ENCODE results near the gene RBFOX1. TPM values are rescaled to one million over a fixed set of nuclear protein-coding genes. Genes with fewer than 3 reads are reported as not detected.

The RBFOX1 gene
- total RNA-seq, 1 donor: not detected

- no peaks in the 10 kb centered on the region for H3K36me3 ChIP-seq (ENCODE audit: insufficient read depth, low read length)
- H3K4me1 ChIP-seq (ENCODE audit: insufficient read depth, low read length): no peaks in the 10 kb centered on the region
- no peak for TF ChIP-seq CTCF (IDR thresholded peaks at IDR 0.05; ENCODE audit: extremely low read depth, low read depth, low read length)
- H3K79me2 ChIP-seq (ENCODE audit: insufficient read depth, low read length): no peaks in the 10 kb centered on the region
- H3K27me3 ChIP-seq (ENCODE audit: insufficient read depth, low read length): no peaks in the 10 kb centered on the region
- no peak for DNase-seq (ENCODE audit: insufficient read length, low spot score, missing footprints)
- H3K4me3 ChIP-seq (ENCODE audit: insufficient read depth, low read length): no peak overlapping the region
- H4K20me1 ChIP-seq (ENCODE audit: insufficient read depth, low read length): no peaks in the 10 kb centered on the region
- H3K4me2 ChIP-seq (ENCODE audit: insufficient read depth, low read length): no peak overlapping the region
- H2AFZ ChIP-seq (ENCODE audit: low read length): no peak overlapping the region
- peaks cover 3% of the 10 kb centered on the region for H3K9me3 ChIP-seq (ENCODE audit: low read depth, low read length)
- H3K27ac ChIP-seq (ENCODE audit: low read depth, low read length): no peak overlapping the region
Observed at GRCh38 chr16:7452090-7452489, 119.4 kb downstream of the RBFOX1 start.

GRCh38 chr16:7456211-7456610 is 123.6 kb downstream of the RBFOX1 start:
- H3K27me3 ChIP-seq (ENCODE audit: insufficient read depth, low read length): no peaks in the 10 kb centered on the region
- no peaks in the 10 kb centered on the region for H3K36me3 ChIP-seq (ENCODE audit: insufficient read depth, low read length)
- H4K20me1 ChIP-seq (ENCODE audit: insufficient read depth, low read length): no peaks in the 10 kb centered on the region
- H3K9me3 ChIP-seq (ENCODE audit: low read depth, low read length): peaks cover 3% of the 10 kb centered on the region
- H3K4me1 ChIP-seq (ENCODE audit: insufficient read depth, low read length): no peaks in the 10 kb centered on the region
- H2AFZ ChIP-seq (ENCODE audit: low read length): no peak overlapping the region
- H3K4me3 ChIP-seq (ENCODE audit: insufficient read depth, low read length): no peak overlapping the region
- no peak for TF ChIP-seq CTCF (IDR thresholded peaks at IDR 0.05; ENCODE audit: extremely low read depth, low read depth, low read length)
- H3K79me2 ChIP-seq (ENCODE audit: insufficient read depth, low read length): no peaks in the 10 kb centered on the region
- no peak overlapping the region for H3K4me2 ChIP-seq (ENCODE audit: insufficient read depth, low read length)
- DNase-seq (ENCODE audit: insufficient read length, low spot score, missing footprints): no peak
- H3K27ac ChIP-seq (ENCODE audit: low read depth, low read length): no peak overlapping the region

GRCh38 chr16:7458144-7458543 is 125.5 kb downstream of the RBFOX1 start:
- no peaks in the 10 kb centered on the region for H4K20me1 ChIP-seq (ENCODE audit: insufficient read depth, low read length)
- no peak overlapping the region for H3K4me2 ChIP-seq (ENCODE audit: insufficient read depth, low read length)
- no peaks in the 10 kb centered on the region for H3K79me2 ChIP-seq (ENCODE audit: insufficient read depth, low read length)
- DNase-seq (ENCODE audit: insufficient read length, low spot score, missing footprints): no peak
- peaks cover under 1% of the 10 kb centered on the region for H3K9me3 ChIP-seq (ENCODE audit: low read depth, low read length)
- TF ChIP-seq CTCF (IDR thresholded peaks at IDR 0.05; ENCODE audit: extremely low read depth, low read depth, low read length): no peak
- no peak overlapping the region for H2AFZ ChIP-seq (ENCODE audit: low read length)
- H3K4me1 ChIP-seq (ENCODE audit: insufficient read depth, low read length): no peaks in the 10 kb centered on the region
- no peak overlapping the region for H3K27ac ChIP-seq (ENCODE audit: low read depth, low read length)
- no peaks in the 10 kb centered on the region for H3K27me3 ChIP-seq (ENCODE audit: insufficient read depth, low read length)
- no peak overlapping the region for H3K4me3 ChIP-seq (ENCODE audit: insufficient read depth, low read length)
- no peaks in the 10 kb centered on the region for H3K36me3 ChIP-seq (ENCODE audit: insufficient read depth, low read length)

GRCh38 chr16:7470344-7470743 is 137.7 kb downstream of the RBFOX1 start:
- H3K4me1 ChIP-seq (ENCODE audit: insufficient read depth, low read length): no peaks in the 10 kb centered on the region
- no peaks in the 10 kb centered on the region for H3K9me3 ChIP-seq (ENCODE audit: low read depth, low read length)
- no peaks in the 10 kb centered on the region for H3K27me3 ChIP-seq (ENCODE audit: insufficient read depth, low read length)
- H2AFZ ChIP-seq (ENCODE audit: low read length): no peak overlapping the region
- H3K79me2 ChIP-seq (ENCODE audit: insufficient read depth, low read length): no peaks in the 10 kb centered on the region
- TF ChIP-seq CTCF (IDR thresholded peaks at IDR 0.05; ENCODE audit: extremely low read depth, low read depth, low read length): no peak
- no peak for DNase-seq (ENCODE audit: insufficient read length, low spot score, missing footprints)
- H4K20me1 ChIP-seq (ENCODE audit: insufficient read depth, low read length): no peaks in the 10 kb centered on the region
- H3K4me2 ChIP-seq (ENCODE audit: insufficient read depth, low read length): no peak overlapping the region
- H3K27ac ChIP-seq (ENCODE audit: low read depth, low read length): no peak overlapping the region
- H3K4me3 ChIP-seq (ENCODE audit: insufficient read depth, low read length): no peak overlapping the region
- no peaks in the 10 kb centered on the region for H3K36me3 ChIP-seq (ENCODE audit: insufficient read depth, low read length)
